Left renal pelvis (tissue), 4 donors: ENCODE results near the gene RALA. TPM values are rescaled to one million over a fixed set of nuclear protein-coding genes. Genes with fewer than 3 reads are reported as not detected.
"Not testable (repeated sequence)": the region's sequence is repeated elsewhere in the genome, so short reads cannot be mapped to it uniquely, and the experiment has no call there.

ENCODE experiments used
- DNase-seq, 4 donors: peaks; one replicate each; pipeline ENCODE4 v3.0.0-alpha.2; 2013; ENCODE audit warnings: low read depth in 4 of 4, low spot score in 3 of 4
- polyA plus RNA-seq, 4 donors: library from polyadenylated mRNA; unstranded; fragments of 120-200 nt; gene quantifications; one replicate each; pipeline ENCODE4 v1.2.1, GENCODE V29; 2013; ENCODE audit not compliant: insufficient read length in 4 of 4

The RALA gene
- polyA plus RNA-seq, 4 donors, result 64.9 to 79.6 (median 75.0) TPM

- not testable (repeated sequence) for DNase-seq
Measured at GRCh38 chr7:39679874-39680273, 56.5 kb downstream of the RALA start.

DNA sequence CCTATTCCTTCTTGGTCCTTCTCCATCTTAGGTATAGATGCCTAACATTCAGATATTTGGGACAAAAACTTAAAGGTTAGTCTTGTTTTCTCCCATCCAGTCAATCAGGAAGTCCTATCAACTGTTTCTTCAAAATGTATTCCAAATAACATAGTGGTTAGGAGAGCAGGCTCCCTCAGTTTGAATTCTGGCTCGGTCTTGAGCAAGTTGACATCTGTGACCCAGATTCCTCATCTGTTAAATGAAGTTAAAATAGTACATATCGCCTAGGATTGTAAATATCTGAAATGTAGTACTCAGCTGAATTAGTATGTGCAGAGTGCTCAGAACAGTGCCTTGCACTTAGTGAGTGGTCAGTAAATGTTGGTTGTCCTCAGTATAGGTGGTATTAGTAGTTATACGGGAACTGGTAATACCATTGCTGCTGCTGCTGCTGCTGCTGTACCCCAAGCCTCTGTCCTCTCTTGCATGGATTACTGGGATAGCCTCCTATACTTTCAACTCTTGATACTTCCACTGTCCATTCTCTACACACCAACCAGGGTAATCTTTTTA lies 58.6 kb downstream of the RALA start:
- DNase-seq, result no peak

DNA sequence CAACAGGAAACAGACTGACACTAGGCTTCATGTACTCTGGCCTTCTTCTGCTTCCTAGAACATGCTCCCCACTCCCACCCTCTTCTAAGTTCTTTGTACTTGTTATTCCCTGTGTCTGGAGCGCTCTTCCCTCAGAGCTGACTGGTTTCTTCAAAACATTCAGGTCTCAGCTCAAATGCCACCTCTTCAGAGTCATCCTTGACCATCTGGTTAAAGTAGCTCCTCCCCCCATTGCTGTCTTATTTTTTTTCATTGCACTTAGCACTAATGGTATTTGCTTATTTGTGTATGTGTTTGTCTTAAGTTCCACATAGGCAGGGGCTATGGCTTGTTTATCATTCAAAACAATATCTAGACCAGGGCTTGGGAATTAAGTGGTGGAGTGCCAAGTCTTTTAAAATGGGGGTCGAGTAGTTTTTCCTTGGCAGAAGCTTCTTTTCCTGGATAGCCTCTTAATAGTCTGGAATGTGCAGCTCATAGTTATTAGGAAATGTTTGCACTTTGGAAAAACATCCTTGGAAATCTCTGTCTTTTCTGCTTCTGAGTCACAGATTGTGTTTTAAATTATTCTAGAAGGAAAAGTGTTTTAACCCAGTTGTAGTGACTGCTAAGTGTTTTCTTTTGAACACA lies 60.0 kb downstream of the RALA start:
- no peak for DNase-seq

DNA sequence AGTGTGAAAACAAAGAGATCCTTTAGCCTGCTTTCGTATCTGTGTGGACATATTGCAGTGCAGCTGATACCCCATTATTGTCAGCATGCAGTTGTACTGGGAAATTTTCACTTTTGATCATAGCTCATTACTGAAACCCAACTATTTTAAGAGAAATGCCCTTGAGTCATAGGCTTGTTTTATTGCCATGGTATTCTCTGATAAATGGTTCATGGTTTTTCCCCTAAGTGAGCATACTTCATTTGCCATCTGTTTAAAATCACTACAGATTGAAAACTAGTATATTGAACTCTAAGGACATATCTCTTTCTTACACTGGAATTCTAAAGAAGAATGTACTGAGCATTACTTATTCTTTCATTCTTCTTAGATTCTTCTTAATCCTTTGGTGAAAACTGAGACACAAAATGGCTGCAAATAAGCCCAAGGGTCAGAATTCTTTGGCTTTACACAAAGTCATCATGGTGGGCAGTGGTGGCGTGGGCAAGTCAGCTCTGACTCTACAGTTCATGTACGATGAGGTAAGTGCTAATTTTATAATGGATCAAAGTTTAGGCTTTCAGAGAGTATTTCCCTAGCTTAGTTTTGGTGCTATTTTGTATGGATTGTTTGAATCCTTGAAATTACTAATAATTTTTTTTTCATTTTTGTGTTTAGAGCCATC lies 63.0 kb downstream of the RALA start:
- no peak for DNase-seq

DNA sequence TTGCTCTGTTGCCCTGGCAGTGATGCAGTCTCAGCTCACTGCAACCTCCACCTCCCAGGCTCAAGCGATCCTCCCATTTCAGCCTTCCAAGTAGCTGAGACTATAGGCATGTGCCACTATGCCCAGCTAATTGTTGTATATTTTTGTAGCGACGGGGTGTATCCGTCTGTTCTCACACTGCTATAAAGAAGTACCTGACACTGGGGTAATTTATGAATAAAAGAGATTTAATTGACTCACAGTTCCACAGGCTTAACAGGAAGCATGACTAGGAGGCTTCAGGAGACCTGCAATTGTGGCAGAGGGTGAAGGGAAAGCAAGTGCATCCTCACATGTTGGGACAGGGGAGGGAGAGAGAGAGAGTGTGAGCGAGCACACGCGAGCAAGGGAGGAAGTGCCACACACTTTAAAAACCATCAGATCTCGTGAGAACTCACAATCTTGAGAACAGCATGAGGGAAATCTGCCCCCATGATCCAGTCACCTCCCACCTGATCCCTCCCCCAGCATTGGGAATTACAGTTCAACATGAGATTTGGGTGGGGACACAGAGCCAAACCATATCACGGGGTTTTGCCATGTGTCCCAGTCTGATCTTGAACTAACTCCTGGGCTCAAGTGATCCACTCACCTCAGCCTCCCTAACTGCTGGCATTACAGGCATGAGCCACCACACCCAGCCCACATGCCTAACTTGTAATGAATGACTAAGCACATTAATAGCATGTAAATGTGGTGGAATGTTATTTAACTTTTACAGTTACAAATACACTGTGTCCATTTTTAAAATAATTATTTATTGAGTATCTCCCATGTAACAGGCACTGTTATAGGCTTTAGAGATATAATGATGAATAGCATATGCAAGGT lies 65.5 kb downstream of the RALA start:
- no peak for DNase-seq

DNA sequence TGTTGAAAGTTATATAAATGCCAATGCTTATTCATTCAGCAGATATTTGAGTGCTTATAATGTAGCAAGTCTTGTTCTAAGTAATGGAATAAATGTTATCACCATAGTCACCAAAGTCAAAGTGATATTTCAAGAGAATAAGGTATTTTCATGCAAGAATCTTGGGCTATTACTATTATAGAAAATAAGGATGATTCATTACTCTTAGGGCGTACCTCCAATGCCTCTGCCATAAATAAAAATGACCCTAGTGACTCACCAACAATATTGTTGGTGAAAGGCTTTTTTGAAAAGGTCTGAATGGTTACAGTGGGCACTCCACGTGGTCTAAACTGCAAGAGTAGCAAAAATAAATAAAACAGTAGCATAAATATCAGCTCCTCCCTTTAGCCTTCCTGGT lies 68.4 kb downstream of the RALA start:
- DNase-seq, result no peak

GRCh38 chr7:39693086-39693485 lies 69.7 kb downstream of the RALA start:
- not testable (repeated sequence) for DNase-seq

DNA sequence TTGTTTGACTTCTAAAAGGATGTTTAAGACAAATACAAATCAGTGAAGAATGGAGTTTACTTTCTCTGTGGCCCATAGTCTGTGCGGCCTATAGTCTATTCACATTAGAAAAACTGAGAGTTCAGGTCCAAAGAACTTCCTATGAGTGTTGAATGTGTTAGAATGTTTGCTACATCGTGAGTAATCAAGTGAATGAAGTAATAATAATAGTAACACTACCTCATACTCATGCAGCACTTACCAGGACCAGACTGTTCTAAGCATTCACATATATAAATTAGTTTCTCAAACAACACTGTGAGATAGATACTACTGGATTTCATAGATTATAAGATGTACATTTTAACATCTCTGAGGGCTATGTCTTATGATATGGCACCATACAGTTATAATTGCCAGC lies 70.4 kb downstream of the RALA start:
- DNase-seq, result no peak

GRCh38 chr7:39695852-39696586 lies 72.6 kb downstream of the RALA start:
- no peak for DNase-seq

DNA sequence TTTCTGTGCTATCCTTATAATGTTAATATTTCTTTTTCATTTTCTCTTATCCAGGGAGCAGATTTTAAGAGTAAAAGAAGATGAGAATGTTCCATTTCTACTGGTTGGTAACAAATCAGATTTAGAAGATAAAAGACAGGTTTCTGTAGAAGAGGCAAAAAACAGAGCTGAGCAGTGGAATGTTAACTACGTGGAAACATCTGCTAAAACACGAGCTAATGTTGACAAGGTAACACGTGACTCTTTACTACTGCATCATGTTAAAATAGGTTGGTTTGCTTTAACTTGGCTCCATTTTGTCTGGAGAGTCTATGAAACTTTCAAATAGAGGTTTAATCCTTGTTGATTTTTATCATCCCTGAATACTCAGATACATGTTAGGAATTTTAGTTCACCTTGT lies 73.3 kb downstream of the RALA start:
- no peak for DNase-seq

DNA sequence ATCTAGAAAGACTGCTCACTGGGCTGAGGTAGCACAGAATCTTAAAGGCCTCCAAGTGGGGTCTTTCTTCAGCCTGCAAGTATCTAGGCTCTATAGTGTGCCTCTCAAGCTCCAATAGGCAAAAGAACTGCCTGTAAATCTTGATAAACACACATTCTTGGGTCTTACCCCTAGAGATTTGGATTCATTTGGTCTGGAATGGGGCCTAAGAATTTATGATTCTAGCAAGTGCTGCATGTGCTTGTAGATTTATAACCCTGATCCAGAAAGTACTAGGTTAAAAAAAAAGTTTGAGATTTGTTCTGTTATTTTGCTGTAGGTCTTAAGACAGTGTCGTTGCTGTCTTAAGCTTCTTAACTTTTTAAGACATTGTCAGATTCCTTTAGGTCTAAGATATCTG lies 74.1 kb downstream of the RALA start:
- no peak for DNase-seq

GRCh38 chr7:39700165-39700564 lies 76.8 kb downstream of the RALA start:
- no peak for DNase-seq

DNA sequence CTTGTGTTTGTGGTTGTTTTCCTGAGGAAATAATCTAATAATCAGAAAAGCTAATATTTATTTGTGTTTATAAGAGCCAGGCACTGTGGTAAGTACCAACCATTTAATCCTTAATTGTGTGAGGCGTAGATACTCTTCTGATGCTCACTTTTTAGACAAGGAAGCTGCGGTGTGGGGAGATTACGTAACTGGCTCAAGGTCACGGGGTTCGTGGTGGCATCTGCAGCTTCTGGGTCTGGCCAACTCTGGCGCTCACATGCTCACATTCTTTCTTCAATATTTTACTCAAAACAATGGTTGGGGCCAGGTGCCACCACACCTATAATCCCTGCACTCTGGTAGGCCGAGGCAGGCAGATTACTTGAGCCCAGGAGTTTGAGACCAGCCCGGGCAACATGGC lies 77.6 kb downstream of the RALA start:
- no peak for DNase-seq

DNA sequence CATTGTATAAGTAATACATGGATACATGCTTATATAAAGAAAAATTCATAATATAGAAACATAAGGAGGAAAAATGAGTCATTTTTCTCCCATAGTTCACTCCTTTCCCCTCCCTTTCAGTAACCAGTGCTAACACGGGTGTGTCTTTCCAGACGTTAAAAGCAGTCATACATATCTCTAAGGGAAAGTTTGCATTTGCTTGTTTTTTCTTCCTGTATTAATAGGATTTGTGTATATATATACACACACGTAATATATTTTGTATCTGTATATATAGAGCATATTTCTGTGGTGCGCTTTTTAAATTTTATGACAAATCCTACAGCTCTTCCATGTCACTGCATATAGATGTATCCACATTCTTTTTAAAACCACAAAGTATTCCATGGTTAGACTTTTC lies 78.8 kb downstream of the RALA start:
- DNase-seq, result no peak

DNA sequence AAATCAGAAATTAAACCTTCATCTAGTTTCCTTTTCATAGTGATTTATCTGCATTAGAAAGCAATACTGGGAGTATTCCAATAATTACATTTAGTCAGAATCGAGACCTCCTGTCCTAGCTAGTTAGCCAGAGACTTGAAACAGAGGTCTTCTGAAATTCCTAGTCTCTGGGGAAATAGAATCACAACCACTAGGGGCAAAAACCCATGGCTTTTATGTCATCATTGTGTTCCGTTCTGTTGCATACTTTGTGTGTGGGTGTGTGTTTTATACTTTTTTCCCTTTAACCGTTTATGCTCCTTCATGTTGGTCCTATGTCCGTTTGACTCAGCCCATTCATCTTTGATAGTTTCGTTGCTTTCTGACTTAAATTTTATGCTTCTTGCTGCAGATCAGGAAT lies 79.8 kb downstream of the RALA start:
- DNase-seq, result no peak

- DNase-seq, result no peak
Measured at GRCh38 chr7:39709029-39709428, 85.7 kb downstream of the RALA start.

GRCh38 chr7:39709768-39710311 lies 86.5 kb downstream of the RALA start:
- DNase-seq, result peak; percentile 53 to 78 (median 64)

GRCh38 chr7:39712751-39713150 lies 89.4 kb downstream of the RALA start:
- DNase-seq, result no peak

DNA sequence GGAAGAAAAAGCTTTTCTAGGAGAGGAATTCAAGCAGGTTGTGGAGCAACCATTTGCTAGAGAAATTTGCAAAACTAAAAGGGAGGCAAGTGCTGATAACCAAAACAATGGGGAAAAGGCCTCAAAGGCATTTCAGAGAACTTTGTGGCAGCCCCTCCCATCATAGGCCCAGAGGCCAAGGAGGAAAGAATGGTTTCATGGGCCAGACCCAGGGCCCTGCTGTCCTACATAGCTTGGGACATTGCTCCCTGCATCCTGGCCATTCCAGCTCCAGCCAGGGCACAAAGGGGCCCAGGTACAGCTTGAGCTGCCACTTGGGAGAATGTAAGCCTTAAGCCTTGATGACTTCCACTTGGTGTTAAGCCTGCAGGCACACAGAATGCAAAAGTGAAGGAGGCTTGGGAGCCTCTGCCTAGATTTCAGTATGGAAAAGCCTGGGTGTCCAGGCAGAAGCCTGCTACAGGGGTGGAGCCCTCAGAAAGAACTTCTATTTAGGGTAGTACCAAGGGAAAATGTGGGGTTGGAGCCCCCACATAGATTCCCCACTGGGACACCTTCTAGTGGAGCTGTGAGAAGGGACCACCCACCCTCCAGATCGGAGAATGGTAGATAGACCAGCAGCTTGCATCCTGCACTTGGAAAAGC lies 91.2 kb downstream of the RALA start:
- no peak for DNase-seq

GRCh38 chr7:39720586-39720985 lies 97.2 kb downstream of the RALA start:
- DNase-seq, result peak; percentile 28 to 42 (median 34)
